Ectodermal cell (in vitro differentiated cells): Measurements from ENCODE around the gene UGT1A9.

Experiments used
- H3K27ac ChIP-seq: 2 replicates; pipeline ENCODE4 v1.7.0; 2013; ENCODE audit warnings: mild to moderate bottlenecking, low read depth, low read length; ENCODE audit not compliant: insufficient read depth, poor library complexity, severe bottlenecking
- H3K27me3 ChIP-seq: 2 replicates; pipeline ENCODE4 v1.7.0; 2013; ENCODE audit warnings: mild to moderate bottlenecking, low read length; ENCODE audit not compliant: insufficient read depth, control insufficient read depth, poor library complexity, severe bottlenecking
- H3K36me3 ChIP-seq: one replicate; pipeline ENCODE4 v1.7.0; 2013; ENCODE audit warnings: low read length; ENCODE audit not compliant: control insufficient read depth, insufficient read depth
- H3K4me1 ChIP-seq: one replicate; pipeline ENCODE4 v1.7.0; 2013; ENCODE audit warnings: low read length; ENCODE audit not compliant: control insufficient read depth, insufficient read depth
- H3K4me3 ChIP-seq: 2 replicates; pipeline ENCODE4 v1.7.0; 2013; ENCODE audit warnings: low read depth, low read length, control low read depth; ENCODE audit not compliant: insufficient read depth
- H3K9me3 ChIP-seq: 2 replicates; pipeline ENCODE4 v1.7.0; 2013; ENCODE audit warnings: mild to moderate bottlenecking, low read length, moderate library complexity; ENCODE audit not compliant: control insufficient read depth
- WGBS, 2 experiments: methylation state at CpG; one replicate each; pipeline ENCODE4 v1.1.7; 2013; ENCODE audit warnings: missing lambda C conversion rate in 2 of 2; 5-methylcytosine and 5-hydroxymethylcytosine counted together

The UGT1A9 gene

GRCh38 chr2:233794128-233794658, 122.5 kb downstream of the UGT1A9 start:
- H3K36me3 ChIP-seq = no peaks in the 10 kb centered on the region

GRCh38 chr2:233795735-233796171, 124.1 kb downstream of the UGT1A9 start:
- no peak overlapping the region for H3K27ac ChIP-seq
- H3K4me1 ChIP-seq = no peaks in the 10 kb centered on the region
- H3K27me3 ChIP-seq = no peaks in the 10 kb centered on the region
- 93 to 94% methylated on average over 13 of the region's 13 CpGs for WGBS, 2 experiments
- no peaks in the 10 kb centered on the region for H3K36me3 ChIP-seq
- H3K4me3 ChIP-seq = no peak overlapping the region
- H3K9me3 ChIP-seq = no peaks in the 10 kb centered on the region

More at GRCh38 chr2:233794128-233794658, 122.5 kb downstream of the UGT1A9 start:
- H3K4me1 ChIP-seq = no peaks in the 10 kb centered on the region
- H3K4me3 ChIP-seq = no peak overlapping the region
- H3K27ac ChIP-seq = no peak overlapping the region
- no peaks in the 10 kb centered on the region for H3K9me3 ChIP-seq
- H3K27me3 ChIP-seq = no peaks in the 10 kb centered on the region
- WGBS, 2 experiments = 92 to 93% methylated on average over 17 of the region's 17 CpGs

- 92 to 93% methylated on average over 9 of the region's 9 CpGs for WGBS, 2 experiments
- Histone ChIP-seq H3K27ac (no peak overlapping the region), H3K36me3 (no peaks in the 10 kb centered on the region), H3K4me3 (no peak overlapping the region), H3K4me1 (no peaks in the 10 kb centered on the region), H3K27me3 (no peaks in the 10 kb centered on the region), H3K9me3 (no peaks in the 10 kb centered on the region)
Measured at GRCh38 chr2:233796254-233796653, 124.6 kb downstream of the UGT1A9 start.

- H3K9me3 ChIP-seq = no peaks in the 10 kb centered on the region
- H3K4me3 ChIP-seq = no peak overlapping the region
- no peaks in the 10 kb centered on the region for H3K27me3 ChIP-seq
- H3K27ac ChIP-seq = no peak overlapping the region
- no peaks in the 10 kb centered on the region for H3K36me3 ChIP-seq
- WGBS, 2 experiments = 91 to 93% methylated on average over 14 of the region's 14 CpGs
- no peaks in the 10 kb centered on the region for H3K4me1 ChIP-seq
Measured at GRCh38 chr2:233798335-233799086, 126.8 kb downstream of the UGT1A9 start.

DNA sequence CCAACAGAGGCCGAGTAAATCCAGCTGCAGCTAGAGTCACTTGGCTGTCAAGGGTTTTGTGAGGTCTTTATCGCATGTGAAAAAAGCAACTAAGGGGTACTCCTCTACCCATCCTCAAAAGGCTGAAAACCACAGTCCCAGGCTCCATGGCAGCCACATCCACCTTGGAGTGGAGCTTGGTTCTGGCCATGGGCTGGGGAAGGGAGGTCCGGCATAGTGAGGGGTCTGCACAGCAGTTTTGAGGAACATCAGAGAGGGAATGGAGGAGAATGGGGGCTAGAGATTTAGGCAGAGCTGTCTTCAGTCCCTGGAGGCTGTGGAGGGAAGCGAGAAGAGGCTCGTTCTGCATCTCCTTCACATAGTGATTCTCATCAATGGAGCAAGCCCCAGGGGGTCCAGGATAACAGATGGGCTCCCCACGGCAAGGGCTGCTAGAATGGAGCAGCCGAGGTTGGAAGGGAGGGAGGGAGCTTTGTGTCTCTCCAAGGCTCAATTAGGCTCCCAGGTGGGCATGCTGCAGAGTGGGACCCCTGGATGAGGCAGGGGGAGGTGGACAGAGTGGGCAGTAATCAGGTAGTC, 127.5 kb downstream of the UGT1A9 start:
- H3K4me1 ChIP-seq = no peaks in the 10 kb centered on the region
- no peak overlapping the region for H3K27ac ChIP-seq
- 62 to 64% methylated on average over 7 of the region's 7 CpGs for WGBS, 2 experiments
- H3K36me3 ChIP-seq = no peaks in the 10 kb centered on the region
- H3K9me3 ChIP-seq = no peaks in the 10 kb centered on the region
- no peak overlapping the region for H3K4me3 ChIP-seq
- no peaks in the 10 kb centered on the region for H3K27me3 ChIP-seq

GRCh38 chr2:233799716-233800115, 128.0 kb downstream of the UGT1A9 start:
- no peak overlapping the region for H3K27ac ChIP-seq
- WGBS, 2 experiments = 75 to 76% methylated on average over 5 of the region's 5 CpGs

DNA sequence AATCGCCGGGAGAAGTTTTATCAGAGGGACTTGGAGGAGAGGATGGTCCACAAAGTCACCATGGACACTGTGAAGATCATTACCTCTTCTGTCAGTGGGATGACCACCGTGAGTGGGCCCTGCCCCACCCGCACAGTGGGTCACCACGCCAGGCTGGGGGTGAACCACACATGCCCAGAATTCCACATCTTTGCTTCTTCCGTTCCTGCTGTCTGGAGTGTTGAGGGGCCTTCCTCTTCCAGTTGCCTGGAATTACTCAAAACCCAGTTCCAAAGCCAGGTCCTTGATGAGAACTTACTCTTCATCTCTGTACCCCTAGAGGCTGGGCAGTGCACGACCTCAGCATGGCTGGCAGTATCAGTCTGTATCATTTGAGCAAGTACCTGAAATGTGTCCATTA, 128.5 kb downstream of the UGT1A9 start:
- no peaks in the 10 kb centered on the region for H3K9me3 ChIP-seq
- H3K4me3 ChIP-seq = no peak overlapping the region
- no peaks in the 10 kb centered on the region for H3K36me3 ChIP-seq
- H3K4me1 ChIP-seq = no peaks in the 10 kb centered on the region
- 92 to 93% methylated on average over 7 of the region's 7 CpGs for WGBS, 2 experiments
- H3K27me3 ChIP-seq = no peaks in the 10 kb centered on the region
- H3K27ac ChIP-seq = no peak overlapping the region

More at GRCh38 chr2:233799716-233800115, 128.0 kb downstream of the UGT1A9 start:
- no peaks in the 10 kb centered on the region for H3K36me3 ChIP-seq
- H3K4me3 ChIP-seq = no peak overlapping the region
- H3K4me1 ChIP-seq = no peaks in the 10 kb centered on the region
- no peaks in the 10 kb centered on the region for H3K9me3 ChIP-seq
- no peaks in the 10 kb centered on the region for H3K27me3 ChIP-seq

DNA sequence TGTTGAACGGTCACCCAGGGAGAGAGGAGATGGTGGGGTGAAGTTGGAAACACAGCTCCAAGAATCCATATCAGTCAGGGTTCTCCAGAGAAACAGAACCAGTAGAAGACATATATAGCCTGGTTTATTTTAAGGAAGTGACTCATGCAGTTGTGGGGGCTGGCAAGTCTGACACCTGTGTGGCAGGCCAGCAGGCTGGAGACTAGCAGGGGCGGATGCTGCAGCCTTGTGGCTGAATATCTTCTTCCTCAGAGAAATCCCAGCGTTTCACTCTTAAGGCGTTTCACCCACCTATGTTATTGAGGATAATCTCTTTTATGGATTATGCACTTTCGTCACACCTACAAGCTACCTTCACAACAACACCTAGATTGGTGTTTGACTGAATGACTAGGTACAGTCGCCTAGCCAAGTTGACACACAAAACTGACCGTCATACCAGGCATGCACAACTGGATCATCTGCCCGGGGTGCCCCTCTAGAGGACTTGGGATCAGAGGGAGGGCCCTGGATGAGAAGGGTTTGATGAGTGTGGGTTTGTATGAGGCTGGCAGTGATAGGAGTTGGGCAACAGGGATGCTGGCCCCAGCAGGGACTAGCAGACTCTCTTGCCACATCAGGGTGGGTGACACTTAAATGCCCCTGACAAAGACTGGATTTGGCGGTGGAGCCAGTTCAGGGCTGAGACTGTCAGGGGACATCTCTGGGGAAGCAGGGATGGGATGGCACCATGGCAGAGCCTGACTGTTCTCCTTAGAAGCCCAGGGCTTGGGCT, 129.8 kb downstream of the UGT1A9 start:
- Histone ChIP-seq H3K27ac (no peak overlapping the region), H3K27me3 (no peaks in the 10 kb centered on the region), H3K4me1 (no peaks in the 10 kb centered on the region), H3K4me3 (no peak overlapping the region), H3K9me3 (no peaks in the 10 kb centered on the region), H3K36me3 (no peaks in the 10 kb centered on the region)
- 89 to 96% methylated on average over 8 to 9 of the region's 9 CpGs for WGBS, 2 experiments

DNA sequence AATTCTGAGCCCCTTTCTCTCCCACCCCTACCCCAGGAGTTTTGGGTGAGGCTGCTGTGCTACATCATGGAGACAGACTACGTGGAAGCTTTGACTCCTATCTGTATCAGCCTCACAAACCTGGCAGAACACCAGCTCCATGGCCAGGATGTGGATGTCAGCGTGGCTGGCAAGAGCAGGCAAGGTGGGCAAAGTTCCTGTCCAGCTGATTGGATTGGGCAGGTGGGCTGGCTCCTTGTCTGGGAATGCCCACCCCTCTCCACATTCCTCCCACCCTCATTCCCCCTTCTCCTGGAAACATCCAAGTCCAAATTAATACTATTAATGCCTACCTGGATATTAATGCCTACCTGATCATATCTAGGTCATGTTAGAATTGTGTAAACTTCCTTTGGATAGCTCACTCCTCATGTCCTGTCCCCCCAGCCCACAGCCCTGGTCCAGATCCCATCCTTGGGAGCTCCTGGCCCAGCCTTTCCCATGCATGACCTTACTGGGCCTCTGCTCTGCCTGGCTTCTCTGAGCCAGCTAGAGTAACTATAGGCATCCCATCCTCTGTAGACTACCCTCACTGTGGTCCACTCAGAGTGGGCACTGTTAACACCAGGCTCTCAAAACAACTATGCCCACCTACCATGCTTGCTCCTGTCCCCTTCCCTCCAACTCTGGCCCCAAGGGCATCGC, 130.6 kb downstream of the UGT1A9 start:
- no peaks in the 10 kb centered on the region for H3K4me1 ChIP-seq
- no peak overlapping the region for H3K27ac ChIP-seq
- H3K4me3 ChIP-seq = no peak overlapping the region
- no peaks in the 10 kb centered on the region for H3K36me3 ChIP-seq
- WGBS, 2 experiments = 87 to 88% methylated on average over 3 of the region's 3 CpGs
- no peaks in the 10 kb centered on the region for H3K27me3 ChIP-seq
- H3K9me3 ChIP-seq = no peaks in the 10 kb centered on the region
